Vagina (tissue), 2 donors: Measurements from ENCODE around the gene CPSF2. TPM values are rescaled to one million over a fixed set of nuclear protein-coding genes. Genes with fewer than 3 reads are reported as not detected.
A peak's percentile ranks its signal among the peaks of the same experiment; 100 is the strongest.

ENCODE experiments used
- DNase-seq, 2 donors: peaks; one replicate each; pipeline ENCODE4 v3.0.0-alpha.2; 2017; ENCODE audit errors: extremely low spot score in 2 of 2
- H3K27ac ChIP-seq: fragments of 200-600 bp; sonication (generic); one replicate; pipeline ENCODE4 v1.5.1; 2019
- H3K27me3 ChIP-seq: fragments of 200-600 bp; sonication (generic); one replicate; pipeline ENCODE4 v1.5.1; 2019
- H3K36me3 ChIP-seq, 2 donors: fragments of 200-600 bp; sonication (generic); one replicate each; pipeline ENCODE4 v1.5.1; 2017 to 2019
- H3K4me1 ChIP-seq: fragments of 200-600 bp; sonication (generic); one replicate; pipeline ENCODE4 v1.5.1; 2019
- H3K4me3 ChIP-seq, 2 donors: fragments of 200-600 bp; sonication (generic); 1 replicate in 1 of 2; 2 replicates in 1 of 2; pipeline ENCODE4 v1.5.1; 2016 to 2019
- H3K9me3 ChIP-seq: fragments of 200-600 bp; sonication (generic); one replicate; pipeline ENCODE4 v1.5.1; 2019
- CTCF ChIP-seq, 3 experiments: fragments of 450-650 bp in 2 of 3; fragments of 200-600 bp in 1 of 3; sonication (generic) in 1 of 3; IDR thresholded peaks; one replicate each; pipeline ENCODE4 v1.5.1; 2017 to 2019; ENCODE audit warnings: antibody characterized with exemption in 3 of 3, mild to moderate bottlenecking in 2 of 3, moderate library complexity in 2 of 3
- POLR2A ChIP-seq, 2 donors: fragments of 450-650 bp; IDR thresholded peaks; one replicate each; pipeline ENCODE4 v1.6.1; 2017; ENCODE audit warnings: antibody characterized with exemption in 2 of 2, mild to moderate bottlenecking in 2 of 2, moderate library complexity in 2 of 2
- POLR2AphosphoS5 ChIP-seq, 2 donors: sonication (generic); formaldehyde crosslinking; IDR thresholded peaks; one replicate each; pipeline ENCODE4 v1.9.0; 2017; ENCODE audit warnings: antibody characterized with exemption in 2 of 2, mild to moderate bottlenecking in 2 of 2, low read depth in 1 of 2; ENCODE audit not compliant: insufficient read depth in 1 of 2
- intact Hi-C: fragments of 100-400 bp; cut with DNase I; formaldehyde crosslinking; loops from one replicate; pipeline ENCODE4 v1.15.1; 2023
- total RNA-seq: library from RNA; depleted of rRNA; stranded (reverse); fragments of >200 nt; gene quantifications from one replicate; pipeline ENCODE4 v1.2.3, GENCODE V29; 2016

The CPSF2 gene
- total RNA-seq, 1 donor from 2014 or later: 25.8 TPM

GRCh38 chr14:92134456-92134855, 12.7 kb downstream of the CPSF2 start:
- intact Hi-C loops: no loop called here
- no peak overlapping the region for H3K4me3 ChIP-seq
- no peaks in the 10 kb centered on the region for H3K9me3 ChIP-seq
- no peak overlapping the region for H3K27ac ChIP-seq
- H3K4me1 ChIP-seq: no peaks in the 10 kb centered on the region
- DNase-seq: no peak
- peaks cover 0 to 66% of the 10 kb centered on the region in 2 donors for H3K36me3 ChIP-seq
- H3K27me3 ChIP-seq: no peaks in the 10 kb centered on the region
- no peak for TF ChIP-seq CTCF (IDR thresholded peaks at IDR 0.05)
- no peak for TF ChIP-seq POLR2A (IDR thresholded peaks at IDR 0.05)
- TF ChIP-seq POLR2AphosphoS5 (IDR thresholded peaks at IDR 0.05; ENCODE audit: insufficient read depth in 1 of 2, low read depth in 1 of 2): no peak

- Histone ChIP-seq H3K27ac (no peak overlapping the region), H3K27me3 (no peaks in the 10 kb centered on the region), H3K4me3 (no peak overlapping the region), H3K36me3 (peaks cover 0 to 61% of the 10 kb centered on the region in 2 donors), H3K9me3 (no peaks in the 10 kb centered on the region), H3K4me1 (no peaks in the 10 kb centered on the region)
- TF ChIP-seq POLR2AphosphoS5 (IDR thresholded peaks at IDR 0.05; ENCODE audit: insufficient read depth in 1 of 2, low read depth in 1 of 2): no peak
- TF ChIP-seq CTCF (IDR thresholded peaks at IDR 0.05): peak in 2 of 3 experiments; percentile 23 to 26
- TF ChIP-seq POLR2A (IDR thresholded peaks at IDR 0.05): no peak
- no peak for DNase-seq
- intact Hi-C loops: no loop called here
These were observed 13.5 kb downstream of the CPSF2 start for GRCh38 chr14:92135269-92135668.

GRCh38 chr14:92143309-92143708, 21.5 kb downstream of the CPSF2 start:
- Histone ChIP-seq H3K27me3 (no peaks in the 10 kb centered on the region), H3K36me3 (peaks cover 0 to 64% of the 10 kb centered on the region in 2 donors), H3K4me1 (no peaks in the 10 kb centered on the region), H3K9me3 (no peaks in the 10 kb centered on the region), H3K27ac (no peak overlapping the region), H3K4me3 (no peak overlapping the region)
- intact Hi-C loops: no loop called here
- TF ChIP-seq POLR2AphosphoS5 (IDR thresholded peaks at IDR 0.05; ENCODE audit: insufficient read depth in 1 of 2, low read depth in 1 of 2) (no peak), CTCF (IDR thresholded peaks at IDR 0.05) (no peak), POLR2A (IDR thresholded peaks at IDR 0.05) (no peak)
- no peak for DNase-seq

GRCh38 chr14:92143962-92144361, 22.2 kb downstream of the CPSF2 start:
- no peaks in the 10 kb centered on the region for H3K9me3 ChIP-seq
- H3K4me3 ChIP-seq: no peak overlapping the region
- TF ChIP-seq CTCF (IDR thresholded peaks at IDR 0.05): no peak
- no peak for TF ChIP-seq POLR2AphosphoS5 (IDR thresholded peaks at IDR 0.05; ENCODE audit: insufficient read depth in 1 of 2, low read depth in 1 of 2)
- no peak for TF ChIP-seq POLR2A (IDR thresholded peaks at IDR 0.05)
- no peak overlapping the region for H3K27ac ChIP-seq
- peaks cover 0 to 59% of the 10 kb centered on the region in 2 donors for H3K36me3 ChIP-seq
- no peak for DNase-seq
- no peaks in the 10 kb centered on the region for H3K27me3 ChIP-seq
- no peaks in the 10 kb centered on the region for H3K4me1 ChIP-seq
- intact Hi-C loops: no loop called here

- Histone ChIP-seq H3K4me1 (no peaks in the 10 kb centered on the region), H3K27me3 (no peaks in the 10 kb centered on the region), H3K4me3 (no peak overlapping the region), H3K27ac (no peak overlapping the region), H3K36me3 (peaks cover 0 to 61% of the 10 kb centered on the region in 2 donors), H3K9me3 (no peaks in the 10 kb centered on the region)
- DNase-seq: no peak
- TF ChIP-seq POLR2A (IDR thresholded peaks at IDR 0.05) (no peak), POLR2AphosphoS5 (IDR thresholded peaks at IDR 0.05; ENCODE audit: insufficient read depth in 1 of 2, low read depth in 1 of 2) (no peak), CTCF (IDR thresholded peaks at IDR 0.05) (no peak)
- intact Hi-C loops: no loop called here
These were observed 22.9 kb downstream of the CPSF2 start for GRCh38 chr14:92144708-92145107.
